ENCODE measurements around the gene WSB1.

DNA sequence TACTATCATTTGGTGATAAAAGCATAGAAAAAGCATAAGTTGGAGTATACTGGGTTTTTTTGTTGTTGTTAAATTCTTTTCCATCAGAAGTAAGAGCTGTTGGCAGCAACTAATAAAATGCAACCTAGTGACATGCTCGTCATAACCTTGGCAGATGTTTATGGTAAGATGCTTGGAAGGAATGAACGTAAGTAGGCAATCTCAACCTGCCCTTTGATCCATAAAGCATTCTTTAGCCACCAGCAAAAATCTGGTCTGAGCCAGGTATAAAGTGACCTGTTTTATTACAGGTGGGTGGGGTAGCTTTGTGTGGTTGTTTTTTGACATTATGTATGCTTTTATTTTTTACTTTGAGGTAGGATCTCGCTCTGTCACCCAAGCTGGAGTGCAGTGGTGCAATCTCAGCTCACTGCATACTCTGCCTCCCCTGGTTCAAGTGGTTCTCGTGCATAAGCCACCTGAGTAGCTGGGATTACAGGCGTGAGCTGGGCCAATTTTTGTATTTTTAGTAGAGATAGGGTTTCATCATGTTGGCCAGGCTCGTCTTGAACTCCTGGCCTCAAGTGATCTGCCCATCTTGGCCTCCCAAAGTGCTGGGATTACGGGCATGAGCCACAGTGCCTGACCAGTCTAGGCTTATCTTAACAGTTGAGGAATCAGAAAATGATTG is 22.0 kb downstream of the WSB1 start:
- TF ChIP-seq SIN3A (IDR thresholded peaks at IDR 0.05; ENCODE audit: low read depth, low read length) (no peak), JUND (IDR thresholded peaks at IDR 0.05; ENCODE audit: low read depth, low read length) (no peak)
- TF ChIP-seq, protein P1, sequence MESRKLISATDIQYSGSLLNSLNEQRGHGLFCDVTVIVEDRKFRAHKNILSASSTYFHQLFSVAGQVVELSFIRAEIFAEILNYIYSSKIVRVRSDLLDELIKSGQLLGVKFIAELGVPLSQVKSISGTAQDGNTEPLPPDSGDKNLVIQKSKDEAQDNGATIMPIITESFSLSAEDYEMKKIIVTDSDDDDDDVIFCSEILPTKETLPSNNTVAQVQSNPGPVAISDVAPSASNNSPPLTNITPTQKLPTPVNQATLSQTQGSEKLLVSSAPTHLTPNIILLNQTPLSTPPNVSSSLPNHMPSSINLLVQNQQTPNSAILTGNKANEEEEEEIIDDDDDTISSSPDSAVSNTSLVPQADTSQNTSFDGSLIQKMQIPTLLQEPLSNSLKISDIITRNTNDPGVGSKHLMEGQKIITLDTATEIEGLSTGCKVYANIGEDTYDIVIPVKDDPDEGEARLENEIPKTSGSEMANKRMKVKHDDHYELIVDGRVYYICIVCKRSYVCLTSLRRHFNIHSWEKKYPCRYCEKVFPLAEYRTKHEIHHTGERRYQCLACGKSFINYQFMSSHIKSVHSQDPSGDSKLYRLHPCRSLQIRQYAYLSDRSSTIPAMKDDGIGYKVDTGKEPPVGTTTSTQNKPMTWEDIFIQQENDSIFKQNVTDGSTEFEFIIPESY (IDR thresholded peaks at IDR 0.05): no peak

All from GM12878 (cell line).